GM21381 (cell line): ENCODE data around the gene WDR86.
A peak's percentile ranks its signal among the peaks of the same experiment; 100 is the strongest.

ENCODE experiments used
- ATAC-seq: cut with Tn5 transposase; IDR thresholded peaks from one replicate; pipeline ENCODE4 v1.9.1; 2021; ENCODE audit warnings: mild to moderate bottlenecking, moderate library complexity; ENCODE audit not compliant: unreplicated experiment

WDR86 gene

DNA sequence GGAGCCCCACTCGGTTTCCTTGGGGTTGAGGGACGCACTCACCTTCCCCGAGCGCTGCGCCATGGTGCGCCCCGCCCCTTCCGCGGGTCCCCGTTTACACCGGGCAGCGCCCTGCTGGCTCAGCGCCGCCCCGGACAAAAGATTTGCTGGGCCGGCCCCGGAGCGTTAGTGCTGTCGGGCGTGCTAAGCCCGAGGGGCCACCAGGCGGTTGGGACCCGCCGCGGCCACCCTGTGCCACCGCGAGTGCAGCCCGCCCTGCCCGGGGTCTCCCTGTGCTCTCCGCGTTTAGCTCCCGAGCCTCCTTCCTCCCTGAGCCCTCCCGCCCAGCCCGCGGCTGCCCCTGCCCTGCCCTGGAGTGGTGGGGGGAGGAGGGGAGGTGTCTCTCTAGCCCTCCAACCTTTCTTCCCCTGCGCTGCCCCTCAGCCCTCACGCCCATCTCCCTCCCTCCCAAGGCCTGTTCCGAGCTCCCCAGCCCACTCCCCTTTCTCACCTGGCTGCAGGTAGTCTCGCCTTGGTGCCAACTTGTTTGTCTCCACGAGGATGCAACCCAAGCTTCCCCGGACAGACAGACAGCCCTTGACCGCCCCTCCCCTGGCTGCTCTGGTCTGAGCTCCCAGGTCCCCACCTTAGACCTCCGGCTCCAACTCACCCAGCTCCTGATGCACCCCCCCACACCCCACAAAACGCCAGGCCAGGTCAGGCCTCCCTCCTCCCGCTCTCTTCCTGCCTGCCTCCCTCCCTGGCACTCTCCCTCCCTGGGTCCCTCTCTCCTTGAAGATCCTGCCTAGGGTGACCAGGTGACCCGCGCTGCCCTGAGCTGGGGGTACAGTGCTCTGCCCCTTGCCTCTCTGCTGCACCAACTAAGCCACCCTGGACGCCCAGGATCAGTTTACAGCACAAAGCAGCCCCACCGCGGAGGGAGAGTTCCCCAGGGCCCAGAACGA, 30.3 kb upstream of the WDR86 start, which contains the start of gene CRYGN:
CRYGN (minus strand) TSS at position 287 of the 944 bp plus-strand sequence; CDS start at position 63, 224 bp downstream.
- no peak for ATAC-seq

GRCh38 chr7:151438864-151439601, 29.2 kb upstream of the WDR86 start:
- ATAC-seq = no peak

- ATAC-seq = no peak
Measured at GRCh38 chr7:151437866-151438516, 28.2 kb upstream of the WDR86 start.

GRCh38 chr7:151437159-151437553, 27.3 kb upstream of the WDR86 start:
- ATAC-seq = no peak

DNA sequence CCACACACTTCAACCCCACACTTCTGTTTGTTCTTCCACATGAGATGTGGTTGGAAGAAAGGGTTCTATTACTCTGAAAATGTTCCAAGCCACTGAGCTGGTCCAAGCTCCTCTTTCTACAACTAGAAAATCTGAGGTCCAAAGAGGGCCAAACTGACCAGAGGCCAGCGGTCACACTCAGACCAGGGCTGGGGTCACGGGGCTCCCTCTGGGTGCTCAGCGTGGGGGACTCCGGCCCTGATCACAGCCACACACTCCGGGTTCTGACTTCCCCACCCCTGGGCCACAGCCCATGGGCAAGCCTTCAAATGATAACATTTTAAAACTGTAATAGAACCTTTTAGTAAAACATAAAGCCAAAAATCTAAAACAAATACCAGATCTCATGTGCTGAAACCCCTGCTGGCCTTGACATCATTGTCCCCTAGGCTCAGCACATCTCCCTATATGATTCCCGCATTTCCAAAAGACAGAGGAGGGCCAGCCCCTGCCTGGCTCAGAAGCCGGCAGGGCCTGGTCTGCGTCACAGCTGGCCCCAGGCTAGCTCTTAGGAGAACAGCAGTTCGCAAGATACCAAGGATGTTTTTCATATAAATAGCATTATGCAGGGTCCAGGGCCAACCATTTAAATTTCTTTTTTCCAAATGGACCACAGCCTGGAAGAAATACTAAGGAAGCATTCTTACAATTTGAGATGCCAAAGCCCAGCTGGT, 26.8 kb upstream of the WDR86 start:
- ATAC-seq = no peak

DNA sequence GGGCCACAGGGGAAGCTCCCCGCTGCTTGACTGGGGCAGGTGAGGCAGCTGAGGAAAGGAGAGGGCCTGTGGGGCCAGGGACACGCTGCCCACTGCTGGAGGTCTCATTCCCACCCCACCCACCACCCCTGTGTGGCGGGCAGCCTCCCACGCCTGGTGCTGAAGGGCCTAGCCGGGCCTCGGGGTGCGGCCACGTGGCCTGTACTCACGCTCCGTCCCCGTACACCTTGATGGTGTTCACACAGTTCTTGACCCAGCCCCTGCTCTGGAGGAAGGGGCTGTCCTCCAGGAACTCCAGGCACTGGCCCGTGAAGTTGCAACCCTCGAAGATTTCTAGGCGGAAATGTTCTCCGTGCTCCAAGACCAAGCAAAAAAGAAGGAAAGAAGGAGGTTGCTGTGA, 26.1 kb upstream of the WDR86 start:
- ATAC-seq = no peak

- ATAC-seq = no peak
Measured at GRCh38 chr7:151435103-151435916, 25.5 kb upstream of the WDR86 start.

- ATAC-seq = no peak
Measured at GRCh38 chr7:151434549-151434948, 24.7 kb upstream of the WDR86 start.

DNA sequence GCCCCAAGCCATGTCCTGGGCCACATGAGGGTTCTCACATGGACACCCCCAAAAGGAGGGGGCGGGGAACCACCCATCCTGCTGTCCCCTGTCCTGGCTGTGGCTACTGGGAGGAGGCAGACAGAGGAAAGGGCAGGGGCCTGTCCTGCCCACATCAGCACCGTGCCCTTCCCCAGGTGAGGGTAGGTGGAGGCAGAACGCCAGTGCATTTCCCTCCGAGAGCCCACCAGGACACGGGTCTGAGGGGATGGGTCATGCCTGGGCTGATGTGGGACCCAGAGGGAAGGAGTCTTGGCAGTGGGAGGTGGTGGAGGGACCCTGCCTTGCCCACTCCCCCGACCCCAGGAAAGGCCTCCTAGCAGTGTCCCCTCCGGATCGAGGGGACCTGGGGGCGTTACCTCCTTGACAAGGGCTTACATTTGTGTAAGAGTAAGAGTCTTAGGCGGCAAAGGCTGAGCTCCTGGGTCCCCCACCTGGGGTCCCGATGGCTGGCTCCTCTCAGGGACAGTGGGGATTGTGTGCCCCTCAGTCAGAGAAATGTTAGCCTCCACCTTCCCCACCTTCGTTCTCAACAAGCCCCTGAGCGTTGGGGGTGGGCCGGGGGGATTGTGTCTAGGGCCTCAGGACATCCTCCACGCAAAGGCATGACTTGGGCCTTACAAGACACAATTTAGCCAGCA, 24.0 kb upstream of the WDR86 start:
- no peak for ATAC-seq

GRCh38 chr7:151432658-151433521, 23.1 kb upstream of the WDR86 start:
- peak; percentile 73 for ATAC-seq

DNA sequence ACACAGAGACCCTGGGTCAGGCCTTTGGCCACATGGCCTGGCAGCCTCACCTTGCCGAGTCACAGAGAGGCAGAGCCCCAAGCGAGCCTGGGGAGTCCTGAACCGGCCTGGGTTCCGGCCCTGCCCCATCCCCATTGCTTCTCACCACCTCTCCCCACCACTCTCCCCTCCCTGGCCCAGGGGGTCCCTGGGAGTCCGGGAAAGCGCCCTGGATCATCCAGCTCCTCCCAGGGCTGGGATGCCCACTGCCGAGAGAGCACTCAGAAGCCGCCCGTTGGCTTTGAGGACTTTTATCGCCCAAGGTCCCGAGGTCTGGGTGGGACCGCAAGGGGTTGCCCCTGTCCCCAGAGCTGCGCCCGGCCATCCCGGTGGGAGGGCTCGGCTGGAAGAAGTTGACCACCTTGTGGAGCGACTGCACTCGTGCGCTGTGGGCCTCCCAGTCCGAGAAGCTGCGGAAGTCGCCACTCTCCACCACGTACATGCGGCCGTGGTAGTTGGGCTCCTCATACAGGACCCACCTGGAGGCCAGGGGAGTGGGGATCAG, 22.0 kb upstream of the WDR86 start:
- no peak for ATAC-seq

GRCh38 chr7:151431281-151431767, 21.5 kb upstream of the WDR86 start:
- no peak for ATAC-seq

- ATAC-seq = no peak
Measured at GRCh38 chr7:151430391-151431205, 20.8 kb upstream of the WDR86 start.

DNA sequence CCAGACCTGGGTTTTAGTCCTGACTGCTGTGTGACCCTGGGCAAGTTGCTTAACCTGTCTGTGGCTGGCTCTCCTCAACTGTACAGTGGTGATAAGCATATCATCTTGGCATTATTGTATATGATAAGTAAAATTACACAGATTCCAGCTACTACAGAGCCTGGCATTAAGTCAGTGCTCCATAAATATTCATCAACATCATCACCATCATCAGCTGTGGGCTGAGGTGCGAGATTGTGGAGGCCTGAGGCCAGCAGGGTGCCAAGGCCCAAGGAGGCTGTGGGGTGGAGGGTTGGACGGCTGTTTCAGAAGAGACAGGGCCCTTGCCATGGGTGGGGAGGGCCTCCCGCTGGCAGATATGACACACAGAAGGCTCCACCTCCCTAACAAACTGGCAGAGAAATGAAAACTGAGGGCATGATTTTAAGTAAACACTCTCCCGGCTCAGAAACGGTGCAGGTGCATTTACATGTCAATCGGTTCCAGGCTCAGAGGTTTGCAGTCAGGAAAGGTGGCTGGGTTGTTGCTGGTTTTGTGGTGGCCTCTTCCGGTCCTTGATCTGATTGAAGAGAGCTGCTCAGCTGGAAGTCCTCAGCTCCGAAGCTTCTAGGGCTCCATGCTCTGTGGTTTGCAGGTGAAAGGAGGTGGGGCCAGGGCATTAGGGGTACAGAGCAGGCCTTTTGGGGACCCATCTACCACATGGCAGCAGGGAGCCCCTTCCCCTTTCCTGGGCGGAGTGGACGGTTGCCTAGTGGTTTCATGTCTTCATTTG, 19.9 kb upstream of the WDR86 start:
- ATAC-seq = no peak

- ATAC-seq = no peak
Measured at GRCh38 chr7:151429237-151429559, 19.4 kb upstream of the WDR86 start.
